ENCODE data around the gene SPRR5. TPM values are rescaled to one million over a fixed set of nuclear protein-coding genes. Genes with fewer than 3 reads are reported as not detected.

SPRR5 gene
- total and polyA plus RNA-seq, 2 of the 8 experiments (the other 6 are each of a cell fraction or from before 2014, with no cell fraction given) = not detected

DNA sequence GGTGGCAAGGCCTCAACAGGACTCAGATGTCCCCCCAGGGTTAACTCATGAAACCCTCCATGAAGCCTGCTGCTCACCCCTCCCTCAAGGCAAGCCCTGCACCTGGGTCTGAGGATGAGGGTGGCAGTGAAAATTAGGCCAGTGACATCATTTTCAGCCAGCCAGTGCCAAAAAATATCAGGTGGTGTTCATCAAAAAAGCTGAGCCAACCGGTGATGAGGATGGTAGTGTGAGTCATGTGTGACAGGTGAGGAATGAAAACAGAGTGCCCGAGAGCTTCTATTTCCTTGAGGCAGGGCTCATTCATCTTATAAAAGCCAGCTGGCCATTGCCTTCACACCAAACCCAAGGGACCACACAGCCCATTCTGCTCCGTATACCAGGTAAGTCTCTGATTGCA is 36.7 kb downstream of the SPRR5 start, which contains the start of gene SPRR1A (continued):
- TF ChIP-seq TCF12 (IDR thresholded peaks at IDR 0.05; ENCODE audit: low read depth, low read length) = no peak

Measured in H1 (cell line).